HepG2 (cell line): ENCODE results near the gene IDH3A.

ENCODE experiments used
- ATF7-NPFF ChIP-seq: sonication (generic); formaldehyde crosslinking; IDR thresholded peaks from 2 replicates; pipeline ENCODE4 v1.8.1; 2023; ENCODE audit warnings: mild to moderate bottlenecking, low read depth, missing genetic modification reagents, moderate library complexity
- CEBPG ChIP-seq: IDR thresholded peaks from 2 replicates; pipeline ENCODE4 v1.6.1; 2016
- CTCF ChIP-seq: sonication (generic); formaldehyde crosslinking; IDR thresholded peaks from 2 replicates; pipeline ENCODE4 v1.5.0; 2020; ENCODE audit warnings: mild to moderate bottlenecking, missing genetic modification reagents, moderate library complexity
- SP1 ChIP-seq, 2 experiments: fragments of 450-650 bp in 1 of 2; sonication (generic) in 1 of 2; formaldehyde crosslinking in 1 of 2; IDR thresholded peaks; 2 replicates each; pipeline versions ENCODE4 v1.4.0 to v1.6.1; 2016 to 2020; ENCODE audit warnings: missing genetic modification reagents in 1 of 2
- TCF7 ChIP-seq: sonication (generic); IDR thresholded peaks from 2 replicates; pipeline ENCODE4 v1.6.1; 2016; ENCODE audit warnings: antibody characterized with exemption, low read depth
- USF2 ChIP-seq, 2 experiments: sonication (generic) in 1 of 2; formaldehyde crosslinking in 1 of 2; IDR thresholded peaks; 2 replicates each; pipeline versions ENCODE4 v1.5.1 to v1.6.1; 2011 to 2020; ENCODE audit warnings: borderline replicate concordance in 1 of 2, low read depth in 1 of 2, low read length in 1 of 2, mild to moderate bottlenecking in 1 of 2, missing genetic modification reagents in 1 of 2, moderate library complexity in 1 of 2
- ZNF703 ChIP-seq: sonication (generic); formaldehyde crosslinking; IDR thresholded peaks from 2 replicates; pipeline ENCODE4 v1.5.1; 2020; ENCODE audit warnings: missing genetic modification reagents, mild to moderate bottlenecking, moderate library complexity, borderline replicate concordance

DNA sequence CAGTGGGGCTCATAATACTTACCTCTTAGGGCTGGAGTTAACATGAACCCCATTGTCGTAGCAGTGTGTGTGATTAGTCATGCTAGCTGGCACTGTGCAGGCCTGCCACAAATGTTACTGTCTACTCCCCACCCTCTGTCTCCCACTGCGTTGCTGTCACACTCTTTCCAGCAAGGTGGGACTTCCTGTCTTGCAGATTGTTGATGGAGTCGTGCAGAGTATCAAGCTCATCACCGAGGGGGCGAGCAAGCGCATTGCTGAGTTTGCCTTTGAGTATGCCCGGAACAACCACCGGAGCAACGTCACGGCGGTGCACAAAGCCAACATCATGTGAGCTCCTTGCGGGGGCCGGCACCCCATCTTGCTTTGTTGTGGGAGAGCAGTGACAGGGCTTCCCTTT is 12.9 kb downstream of the IDH3A start:
- TF ChIP-seq USF2 (IDR thresholded peaks at IDR 0.05; ENCODE audit: low read depth, low read length) (no peak), USF2 (CRISPR knock-in tag; IDR thresholded peaks at IDR 0.05; ENCODE audit: borderline replicate concordance) (no peak), SP1 (IDR thresholded peaks at IDR 0.05) (no peak), SP1 (CRISPR knock-in tag; IDR thresholded peaks at IDR 0.05) (no peak), ATF7-NPFF (CRISPR knock-in tag) (no peak), CEBPG (CRISPR knock-in tag) (no peak), ZNF703 (CRISPR knock-in tag) (no peak), CTCF (CRISPR knock-in tag) (no peak), TCF7 (no peak)
